HK-2 (cell line): Measurements from ENCODE around the gene RDH8.
A peak's percentile ranks its signal among the peaks of the same experiment; 100 is the strongest.

Source experiments
- DNase-seq: peaks from one replicate; pipeline ENCODE4 v3.0.0-alpha.2; 2018; ENCODE audit not compliant: unreplicated experiment

The RDH8 gene

GRCh38 chr19:10037367-10037766 is 24.1 kb downstream of the RDH8 start:
- DNase-seq: no peak

GRCh38 chr19:10037809-10038208 is 24.5 kb downstream of the RDH8 start:
- DNase-seq: no peak

- peak; percentile 17 for DNase-seq
Measured at GRCh38 chr19:10043286-10043927, 30.1 kb downstream of the RDH8 start.

- no peak for DNase-seq
Measured at GRCh38 chr19:10044390-10044789, 31.1 kb downstream of the RDH8 start.

- no peak for DNase-seq
Measured at GRCh38 chr19:10045371-10045770, 32.1 kb downstream of the RDH8 start.

- DNase-seq: no peak
Measured at GRCh38 chr19:10049626-10050025, 36.3 kb downstream of the RDH8 start.

- no peak for DNase-seq
Measured at GRCh38 chr19:10052602-10053360, 39.5 kb downstream of the RDH8 start.

- peak; percentile 51 for DNase-seq
Measured at GRCh38 chr19:10061717-10062310, 48.5 kb downstream of the RDH8 start.

GRCh38 chr19:10068205-10068604 is 54.9 kb downstream of the RDH8 start:
- DNase-seq: no peak

GRCh38 chr19:10069046-10069445 is 55.8 kb downstream of the RDH8 start:
- no peak for DNase-seq

GRCh38 chr19:10070730-10071446 is 57.6 kb downstream of the RDH8 start:
- no peak for DNase-seq
